ENCODE results near the gene PLA2G1B.
A peak's percentile ranks its signal among the peaks of the same experiment; 100 is the strongest.

The PLA2G1B gene

DNA sequence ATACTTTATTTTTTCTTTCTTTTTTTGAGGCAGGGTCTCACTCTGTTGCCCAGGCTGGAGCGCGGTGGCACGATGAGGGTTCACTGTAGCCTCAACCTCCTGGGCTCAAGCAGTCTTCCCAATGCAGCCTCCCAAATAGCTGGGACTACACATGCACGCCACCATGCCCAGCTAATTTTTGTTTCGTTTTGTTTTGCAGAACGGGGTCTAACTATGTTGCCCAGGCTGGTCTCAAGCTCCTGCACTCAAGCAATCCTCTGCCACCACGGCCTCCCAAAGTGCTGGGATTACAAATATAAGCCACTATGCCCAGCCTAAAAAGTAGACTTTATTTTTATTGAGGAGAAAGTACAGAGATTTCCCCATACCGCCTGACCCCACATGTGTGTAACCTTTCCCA, 46.1 kb upstream of the PLA2G1B start:
- peaks cover 2% of the 10 kb centered on the region for H3K79me2 ChIP-seq (ENCODE audit: control insufficient read depth, insufficient read depth, low read length, poor library complexity)
- H3K79me1 ChIP-seq (ENCODE audit: low read length), result peaks cover 4% of the 10 kb centered on the region
- H3K23ac ChIP-seq (ENCODE audit: low read length), result no peak overlapping the region
- no peak overlapping the region for H4K8ac ChIP-seq (ENCODE audit: low read depth, low read length)
- H3K4me2 ChIP-seq (ENCODE audit: low read length), result no peak overlapping the region
- H3K9me3 ChIP-seq (ENCODE audit: insufficient read depth, low read depth, low read length), result no peaks in the 10 kb centered on the region
- H3K4me1 ChIP-seq (ENCODE audit: control insufficient read depth in 1 of 2, insufficient read depth in 2 of 2, low read length in 2 of 2), result peaks cover 0 to 3% of the 10 kb centered on the region in 2 experiments
- H2AFZ ChIP-seq (ENCODE audit: insufficient read depth, low read length, poor library complexity), result no peak overlapping the region
- no peak overlapping the region for H3K4ac ChIP-seq (ENCODE audit: low read depth, low read length)
- no peak for DNase-seq
- H3K36me3 ChIP-seq (ENCODE audit: control insufficient read depth in 1 of 2, insufficient read depth in 2 of 2, low read length in 2 of 2), result no peaks in the 10 kb centered on the region
- no CpG with 5 or more reads among the region's 8 CpGs for WGBS (ENCODE audit: extremely low coverage, insufficient coverage, insufficient read length)
- H3K4me3 ChIP-seq (ENCODE audit: low read depth, low read length), result no peak overlapping the region
- H2BK12ac ChIP-seq (ENCODE audit: low read length), result no peak overlapping the region
- no peak overlapping the region for H4K91ac ChIP-seq (ENCODE audit: low read depth, low read length)
- H2BK5ac ChIP-seq (ENCODE audit: low read depth, low read length, poor library complexity), result no peak overlapping the region
- H3K14ac ChIP-seq (ENCODE audit: low read length), result no peak overlapping the region
- no peak overlapping the region for H3K9ac ChIP-seq (ENCODE audit: low read length)
- H4K12ac ChIP-seq (ENCODE audit: low read depth, low read length), result no peak overlapping the region
- no peak overlapping the region for H2BK120ac ChIP-seq (ENCODE audit: insufficient read depth, low read length, poor library complexity)
- H3K27me3 ChIP-seq (ENCODE audit: insufficient read depth, low read length), result peaks cover 25% of the 10 kb centered on the region
- no peak overlapping the region for H2AK5ac ChIP-seq (ENCODE audit: low read length)
- no peak overlapping the region for H3K27ac ChIP-seq (ENCODE audit: low read depth, low read length)
- H3K18ac ChIP-seq (ENCODE audit: low read length), result no peak overlapping the region

DNA sequence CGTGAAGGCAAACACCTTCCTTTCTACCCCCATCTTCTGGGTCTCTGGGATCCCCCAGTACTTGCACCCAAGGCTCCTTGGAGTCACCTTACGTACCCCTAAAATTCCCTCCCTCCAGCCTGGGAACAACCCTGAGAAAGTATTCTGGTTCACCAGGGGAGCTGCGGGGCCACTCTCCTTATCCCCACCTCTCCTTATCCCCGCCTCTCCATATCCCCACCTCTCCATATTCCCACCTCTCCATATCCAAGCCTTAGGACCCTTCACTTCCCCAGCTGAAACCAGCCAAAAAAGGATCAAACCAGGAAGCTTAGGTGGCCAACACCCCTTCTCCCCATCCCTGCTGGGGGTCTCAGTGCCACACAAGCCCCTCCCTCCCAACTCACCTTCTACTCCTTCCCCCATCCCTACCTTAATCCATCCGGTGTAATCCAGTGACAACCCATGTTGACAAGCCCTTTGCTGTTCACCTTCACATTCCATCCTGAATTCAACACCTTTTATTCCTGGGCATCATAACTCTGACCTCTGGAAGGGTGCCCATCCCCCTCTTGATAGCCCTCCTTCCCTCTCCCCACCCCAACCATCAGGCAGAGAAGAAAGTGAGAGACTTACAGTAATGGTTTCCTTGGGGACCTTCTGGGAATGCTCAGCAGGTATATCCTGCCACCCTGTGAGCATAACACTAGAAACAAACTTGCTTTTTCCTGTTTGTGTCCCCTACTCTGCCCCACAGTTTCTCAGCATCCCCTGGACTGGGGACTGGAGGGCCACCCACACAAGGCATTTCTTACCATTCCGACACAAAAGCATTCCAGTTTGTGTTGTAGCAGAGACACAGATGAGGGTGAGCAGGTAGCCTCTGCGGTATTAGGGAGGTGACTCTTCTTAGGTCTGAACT, 43.0 kb upstream of the PLA2G1B start:
- Histone ChIP-seq H2AK5ac (ENCODE audit: low read length) (no peak overlapping the region), H3K4me1 (ENCODE audit: control insufficient read depth in 1 of 2, insufficient read depth in 2 of 2, low read length in 2 of 2) (peaks cover 0 to 10% of the 10 kb centered on the region in 2 experiments), H3K79me2 (ENCODE audit: control insufficient read depth, insufficient read depth, low read length, poor library complexity) (peaks cover 5% of the 10 kb centered on the region), H3K9me3 (ENCODE audit: insufficient read depth, low read depth, low read length) (no peaks in the 10 kb centered on the region), H2BK12ac (ENCODE audit: low read length) (no peak overlapping the region), H4K91ac (ENCODE audit: low read depth, low read length) (no peak overlapping the region), H3K18ac (ENCODE audit: low read length) (no peak overlapping the region), H3K14ac (ENCODE audit: low read length) (no peak overlapping the region), H4K8ac (ENCODE audit: low read depth, low read length) (no peak overlapping the region), H2BK5ac (ENCODE audit: low read depth, low read length, poor library complexity) (no peak overlapping the region), H3K27ac (ENCODE audit: low read depth, low read length) (no peak overlapping the region), H3K4me2 (ENCODE audit: low read length) (no peak overlapping the region), H3K9ac (ENCODE audit: low read length) (no peak overlapping the region), H3K23ac (ENCODE audit: low read length) (no peak overlapping the region), H2BK120ac (ENCODE audit: insufficient read depth, low read length, poor library complexity) (no peak overlapping the region), H2AFZ (ENCODE audit: insufficient read depth, low read length, poor library complexity) (no peak overlapping the region), H3K4ac (ENCODE audit: low read depth, low read length) (no peak overlapping the region), H3K4me3 (ENCODE audit: low read depth, low read length) (no peak overlapping the region), H4K12ac (ENCODE audit: low read depth, low read length) (no peak overlapping the region), H3K27me3 (ENCODE audit: insufficient read depth, low read length) (peaks cover 29% of the 10 kb centered on the region), H3K36me3 (ENCODE audit: control insufficient read depth in 1 of 2, insufficient read depth in 2 of 2, low read length in 2 of 2) (no peaks in the 10 kb centered on the region), H3K79me1 (ENCODE audit: low read length) (peaks cover 6% of the 10 kb centered on the region)
- no peak for DNase-seq
- no CpG with 5 or more reads among the region's 7 CpGs for WGBS (ENCODE audit: extremely low coverage, insufficient coverage, insufficient read length)

- Histone ChIP-seq H3K27ac (ENCODE audit: low read depth, low read length) (no peak overlapping the region), H3K9me3 (ENCODE audit: insufficient read depth, low read depth, low read length) (no peaks in the 10 kb centered on the region), H3K36me3 (ENCODE audit: control insufficient read depth in 1 of 2, insufficient read depth in 2 of 2, low read length in 2 of 2) (no peaks in the 10 kb centered on the region), H3K4ac (ENCODE audit: low read depth, low read length) (no peak overlapping the region), H3K23ac (ENCODE audit: low read length) (no peak overlapping the region), H4K12ac (ENCODE audit: low read depth, low read length) (peak overlapping the region; percentile 46), H3K27me3 (ENCODE audit: insufficient read depth, low read length) (peaks cover 29% of the 10 kb centered on the region), H3K9ac (ENCODE audit: low read length) (peak overlapping the region; percentile 37), H2BK120ac (ENCODE audit: insufficient read depth, low read length, poor library complexity) (no peak overlapping the region), H3K18ac (ENCODE audit: low read length) (no peak overlapping the region), H3K4me1 (ENCODE audit: control insufficient read depth in 1 of 2, insufficient read depth in 2 of 2, low read length in 2 of 2) (peaks cover 0 to 11% of the 10 kb centered on the region in 2 experiments), H2BK5ac (ENCODE audit: low read depth, low read length, poor library complexity) (no peak overlapping the region), H4K91ac (ENCODE audit: low read depth, low read length) (peak overlapping the region; percentile 4), H3K79me2 (ENCODE audit: control insufficient read depth, insufficient read depth, low read length, poor library complexity) (peaks cover 5% of the 10 kb centered on the region), H3K4me3 (ENCODE audit: low read depth, low read length) (peak overlapping the region; percentile 63), H2AK5ac (ENCODE audit: low read length) (no peak overlapping the region), H2BK12ac (ENCODE audit: low read length) (no peak overlapping the region), H2AFZ (ENCODE audit: insufficient read depth, low read length, poor library complexity) (peak overlapping the region; percentile 10), H3K4me2 (ENCODE audit: low read length) (peak overlapping the region; percentile 93), H4K8ac (ENCODE audit: low read depth, low read length) (peak overlapping the region; percentile 69), H3K14ac (ENCODE audit: low read length) (peak overlapping the region; percentile 45), H3K79me1 (ENCODE audit: low read length) (peaks cover 6% of the 10 kb centered on the region)
- DNase-seq, result no peak
- no CpG with 5 or more reads among the region's 26 CpGs for WGBS (ENCODE audit: extremely low coverage, insufficient coverage, insufficient read length)
These were observed 42.2 kb upstream of the PLA2G1B start for GRCh38 chr12:120369603-120370342.

- no peak within 1 kb of the TSS for H3K23ac ChIP-seq (ENCODE audit: low read length)
- H3K14ac ChIP-seq (ENCODE audit: low read length), result peak within 1 kb of the TSS; percentile 82
- H4K8ac ChIP-seq (ENCODE audit: low read depth, low read length), result peak within 1 kb of the TSS; percentile 69
- H3K27ac ChIP-seq (ENCODE audit: low read depth, low read length), result no peak within 1 kb of the TSS
- H2AFZ ChIP-seq (ENCODE audit: insufficient read depth, low read length, poor library complexity), result peak within 1 kb of the TSS; percentile 59
- H3K9me3 ChIP-seq (ENCODE audit: insufficient read depth, low read depth, low read length), result no peaks in the 10 kb centered on the region
- no peak within 1 kb of the TSS for H2AK5ac ChIP-seq (ENCODE audit: low read length)
- H3K79me2 ChIP-seq (ENCODE audit: control insufficient read depth, insufficient read depth, low read length, poor library complexity), result peaks cover 5% of the 10 kb centered on the region
- peak within 1 kb of the TSS; percentile 60 for H2BK120ac ChIP-seq (ENCODE audit: insufficient read depth, low read length, poor library complexity)
- peaks cover 0 to 11% of the 10 kb centered on the region in 2 experiments for H3K4me1 ChIP-seq (ENCODE audit: control insufficient read depth in 1 of 2, insufficient read depth in 2 of 2, low read length in 2 of 2)
- peak within 1 kb of the TSS; percentile 46 for H4K12ac ChIP-seq (ENCODE audit: low read depth, low read length)
- H3K27me3 ChIP-seq (ENCODE audit: insufficient read depth, low read length), result peaks cover 29% of the 10 kb centered on the region
- peak within 1 kb of the TSS; percentile 93 for H3K4me2 ChIP-seq (ENCODE audit: low read length)
- peaks cover 6% of the 10 kb centered on the region for H3K79me1 ChIP-seq (ENCODE audit: low read length)
- peak within 1 kb of the TSS; percentile 7 for H2BK5ac ChIP-seq (ENCODE audit: low read depth, low read length, poor library complexity)
- H3K4me3 ChIP-seq (ENCODE audit: low read depth, low read length), result peak within 1 kb of the TSS; percentile 78
- H3K36me3 ChIP-seq (ENCODE audit: control insufficient read depth in 1 of 2, insufficient read depth in 2 of 2, low read length in 2 of 2), result peaks cover 3% of the 10 kb centered on the region in 2 experiments
- no CpG with 5 or more reads among the region's 119 CpGs for WGBS (ENCODE audit: extremely low coverage, insufficient coverage, insufficient read length)
- peak within 1 kb of the TSS; percentile 73 for H3K18ac ChIP-seq (ENCODE audit: low read length)
- no peak within 1 kb of the TSS for H2BK12ac ChIP-seq (ENCODE audit: low read length)
- no peak for DNase-seq
- H3K9ac ChIP-seq (ENCODE audit: low read length), result peak within 1 kb of the TSS; percentile 84
- peak within 1 kb of the TSS; percentile 71 for H4K91ac ChIP-seq (ENCODE audit: low read depth, low read length)
- H3K4ac ChIP-seq (ENCODE audit: low read depth, low read length), result peak within 1 kb of the TSS; percentile 24
These were observed 41.4 kb upstream of the PLA2G1B start, which contains the start of gene MSI1 for GRCh38 chr12:120368789-120369602. MSI1 (minus strand) TSS chr12:120369164; CDS start chr12:120369091, 73 bp downstream.

Data from trophoblast cell (in vitro differentiated cells and primary cell).